ENCODE measurements around the gene EVX1. TPM values are rescaled to one million over a fixed set of nuclear protein-coding genes. Genes with fewer than 3 reads are reported as not detected.

Gene EVX1
- total and polyA plus RNA-seq, 2 of the 8 experiments (the other 6 are each of a cell fraction or from before 2014, with no cell fraction given): not detected

DNA sequence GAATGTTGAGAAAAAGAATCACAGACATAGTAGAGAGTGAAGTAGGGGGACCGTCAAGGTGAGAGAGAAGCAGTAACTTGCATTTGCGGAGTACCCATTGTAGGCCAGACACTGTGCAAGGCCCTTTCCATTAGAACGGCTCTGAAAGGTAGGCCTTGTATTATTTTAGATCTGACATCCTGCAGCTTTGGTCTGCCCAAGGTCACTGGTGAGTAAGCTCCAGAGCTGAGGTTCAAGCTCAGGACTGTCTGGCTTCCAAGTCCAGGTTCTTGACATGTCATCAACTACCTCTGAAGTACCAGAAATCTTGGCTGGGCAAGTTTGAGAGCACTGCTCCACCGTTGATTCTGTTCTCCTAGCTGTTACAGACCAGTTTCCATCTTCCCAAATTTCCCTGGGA is 13.2 kb upstream of the EVX1 start:
- Histone ChIP-seq H3K4me3 (ENCODE audit: extremely low read depth in 1 of 4, insufficient read depth in 2 of 4, low read depth in 3 of 4, low read length in 4 of 4) (no peak overlapping the region), H4K8ac (ENCODE audit: extremely low read depth, insufficient read depth, low read length) (no peak overlapping the region), H3K14ac (ENCODE audit: insufficient read length) (no peak overlapping the region), H3K79me1 (ENCODE audit: low read depth, low read length) (no peaks in the 10 kb centered on the region), H3K18ac (ENCODE audit: extremely low read depth, low read length) (no peak overlapping the region), H3K4ac (replicated peaks; ENCODE audit: insufficient read length, low read depth, low read length) (no peak overlapping the region), H3K4me1 (replicated peaks in 1 of 4; ENCODE audit: control insufficient read depth in 3 of 4, insufficient read depth in 4 of 4, low read length in 3 of 4) (peaks cover 0 to 4% (median 2%) of the 10 kb centered on the region in 4 experiments; a peak in 4 of 7 replicates), H2BK20ac (ENCODE audit: low read length) (no peak overlapping the region), H3K23me2 (ENCODE audit: low read depth, low read length) (peaks cover 4% of the 10 kb centered on the region; the same call in 1 of the 2 replicates), H2BK120ac (replicated peaks; ENCODE audit: low read depth, low read length) (no peak overlapping the region), H3K36me3 (ENCODE audit: control insufficient read depth in 2 of 4, insufficient read depth in 4 of 4, low read length in 3 of 4) (no peaks in the 10 kb centered on the region), H2BK5ac (ENCODE audit: low read depth, low read length) (no peak overlapping the region), H3K23ac (ENCODE audit: insufficient read length) (no peak overlapping the region), H4K5ac (ENCODE audit: insufficient read length, low read depth, low read length) (no peak overlapping the region), H4K91ac (replicated peaks; ENCODE audit: insufficient read length, low read length) (no peak overlapping the region), H2BK12ac (ENCODE audit: low read depth, low read length) (no peak overlapping the region), H3K4me2 (ENCODE audit: insufficient read depth in 1 of 2, low read depth in 2 of 2, low read length in 2 of 2) (no peak overlapping the region), H3K79me2 (ENCODE audit: control insufficient read depth in 1 of 2, insufficient read depth in 2 of 2, low read length in 2 of 2) (no peaks in the 10 kb centered on the region), H3K27me3 (replicated peaks in 1 of 4; ENCODE audit: control insufficient read depth in 3 of 4, extremely low read depth in 1 of 4, insufficient read depth in 3 of 4, low read length in 3 of 4) (peaks cover 39 to 77% (median 70%) of the 10 kb centered on the region in 4 experiments), H4K20me1 (replicated peaks in 1 of 2; ENCODE audit: control insufficient read depth in 1 of 2, insufficient read depth in 2 of 2, low read length in 2 of 2) (peaks cover 1 to 6% of the 10 kb centered on the region in 2 experiments), H3K27ac (ENCODE audit: low read depth, low read length) (no peak overlapping the region), H3K56ac (replicated peaks; ENCODE audit: insufficient read length, low read depth, low read length) (no peak overlapping the region), H2BK15ac (ENCODE audit: low read length) (no peak overlapping the region), H3K9ac (replicated peaks in 1 of 4; ENCODE audit: extremely low read depth in 1 of 4, low read depth in 3 of 4, low read length in 3 of 4) (no peak overlapping the region), H2AK5ac (ENCODE audit: low read depth, low read length) (no peak overlapping the region), H3K9me3 (ENCODE audit: insufficient read depth in 2 of 2, low read depth in 1 of 2, low read length in 1 of 2) (no peaks in the 10 kb centered on the region), H2AFZ (ENCODE audit: low read length) (no peak overlapping the region)
- TF ChIP-seq TBP (IDR thresholded peaks at IDR 0.05; ENCODE audit: low read depth, low read length) (no peak), POU5F1 (IDR thresholded peaks at IDR 0.05; ENCODE audit: low read depth, low read length) (no peak), EZH2 (IDR thresholded peaks at IDR 0.05; ENCODE audit: low read depth, low read length, severe bottlenecking) (peak; percentile 40), RAD21 (IDR thresholded peaks at IDR 0.05 in 1 of 2, conservative IDR thresholded peaks at IDR 0.05 in 1 of 2; ENCODE audit: low read depth in 2 of 2, low read length in 2 of 2) (no peak), SAP30 (IDR thresholded peaks at IDR 0.05; ENCODE audit: insufficient read depth, insufficient replicate concordance, low read length) (no peak), SP1 (IDR thresholded peaks at IDR 0.05; ENCODE audit: low read depth, low read length) (no peak)
- TF ChIP-seq, protein P1, sequence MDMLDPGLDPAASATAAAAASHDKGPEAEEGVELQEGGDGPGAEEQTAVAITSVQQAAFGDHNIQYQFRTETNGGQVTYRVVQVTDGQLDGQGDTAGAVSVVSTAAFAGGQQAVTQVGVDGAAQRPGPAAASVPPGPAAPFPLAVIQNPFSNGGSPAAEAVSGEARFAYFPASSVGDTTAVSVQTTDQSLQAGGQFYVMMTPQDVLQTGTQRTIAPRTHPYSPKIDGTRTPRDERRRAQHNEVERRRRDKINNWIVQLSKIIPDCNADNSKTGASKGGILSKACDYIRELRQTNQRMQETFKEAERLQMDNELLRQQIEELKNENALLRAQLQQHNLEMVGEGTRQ (IDR thresholded peaks at IDR 0.05; ENCODE audit: low read length): no peak
- WGBS, 2 experiments (ENCODE audit: extremely low coverage in 1 of 2, insufficient coverage in 1 of 2, insufficient read length in 1 of 2, insufficient replicate concordance in 2 of 2, low coverage in 1 of 2, low lambda C conversion rate in 2 of 2, missing lambda C conversion rate in 1 of 2): 87% methylated on average over 4 of the region's 4 CpGs; no CpG with 5 or more reads in 1 of the 2 experiments
- no peak for DNase-seq (ENCODE audit: low read depth in 1 of 2, low spot score in 2 of 2)
- ChIA-PET POLR2A (ENCODE audit: partially characterized antibody) (no interaction called here), CTCF (ENCODE audit: partially characterized antibody) (interaction anchor here (1.0 to 8.5 kb wide), 3 partner anchors 20 to 310 kb away, joined by 3 to 62 read pairs (median 4); no protein-coding TSS in a partner anchor)
- no peak for FAIRE-seq

All from H1 (cell line).